Measurements from ENCODE around the gene LYG2.
"Not testable (repeated sequence)": the region's sequence is repeated elsewhere in the genome, so short reads cannot be mapped to it uniquely, and the experiment has no call there.

The LYG2 gene

DNA sequence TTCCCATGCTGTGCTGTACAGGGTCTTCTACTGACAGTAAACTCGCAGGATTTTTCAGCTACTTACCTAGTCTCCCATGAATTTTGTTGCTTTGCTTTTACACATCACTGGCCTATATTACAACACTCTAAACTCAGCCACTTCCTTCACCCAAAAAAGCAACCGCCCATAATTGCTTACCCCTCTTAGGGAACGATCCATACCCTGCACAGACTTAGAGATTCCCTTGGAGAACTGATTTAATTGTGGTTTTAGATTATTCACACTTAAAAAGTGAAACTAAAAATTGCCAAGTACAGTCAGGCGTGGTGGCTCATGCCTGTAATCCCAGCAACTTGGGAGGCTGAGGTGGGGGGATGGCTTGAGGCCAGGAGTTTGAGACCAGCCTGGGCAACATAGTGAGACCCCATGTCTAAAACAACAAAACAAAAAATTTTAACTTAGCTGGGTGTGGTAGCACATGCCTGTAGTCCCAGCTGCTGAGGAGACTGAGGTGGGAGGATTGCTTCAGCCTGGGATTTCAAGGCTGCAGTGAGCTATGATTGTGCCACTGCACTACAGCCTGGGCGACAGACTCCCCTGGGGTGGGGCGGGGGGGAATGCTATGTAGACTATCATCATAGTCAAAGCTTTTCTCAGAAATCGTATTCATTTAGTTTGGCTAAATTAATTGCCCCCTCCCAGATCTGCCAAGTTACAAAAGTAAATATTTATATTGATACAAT is 55.2 kb downstream of the LYG2 start:
- DNase-seq: no peak

DNA sequence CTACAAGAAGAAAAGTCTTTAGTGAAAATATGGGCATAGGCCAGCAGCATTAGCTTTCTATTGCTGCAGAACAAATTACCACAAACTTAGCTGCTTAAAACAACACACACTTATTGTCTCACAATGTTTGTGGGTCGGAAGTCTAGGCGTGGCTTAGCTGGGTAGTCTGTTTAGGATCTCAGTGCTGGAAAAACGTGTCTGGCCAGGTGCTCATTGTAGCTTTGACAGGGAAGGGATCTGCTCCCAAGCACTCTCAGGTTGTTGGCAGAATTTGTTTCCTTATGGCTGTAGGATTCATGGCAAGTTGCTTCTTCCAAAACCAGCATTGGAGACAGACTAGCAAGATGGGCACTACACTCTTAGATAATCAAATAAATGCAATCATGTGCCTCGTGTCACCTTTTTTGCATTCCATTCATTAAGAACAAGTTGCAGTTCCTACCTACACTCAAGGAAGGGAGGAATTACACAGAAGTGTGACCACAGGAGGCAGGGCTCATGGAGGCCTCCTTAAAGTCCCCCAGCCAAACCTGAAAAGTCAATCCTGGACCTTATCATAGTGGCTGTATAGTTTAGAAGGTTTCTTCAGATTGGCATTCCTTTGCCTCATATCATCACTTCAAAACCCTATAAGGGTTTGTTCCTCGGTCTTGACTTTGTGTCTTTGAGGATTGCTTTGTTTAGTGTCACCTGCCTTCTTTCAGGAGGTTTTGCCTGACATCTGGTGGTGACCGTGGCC is 57.2 kb downstream of the LYG2 start:
- no peak for DNase-seq

DNA sequence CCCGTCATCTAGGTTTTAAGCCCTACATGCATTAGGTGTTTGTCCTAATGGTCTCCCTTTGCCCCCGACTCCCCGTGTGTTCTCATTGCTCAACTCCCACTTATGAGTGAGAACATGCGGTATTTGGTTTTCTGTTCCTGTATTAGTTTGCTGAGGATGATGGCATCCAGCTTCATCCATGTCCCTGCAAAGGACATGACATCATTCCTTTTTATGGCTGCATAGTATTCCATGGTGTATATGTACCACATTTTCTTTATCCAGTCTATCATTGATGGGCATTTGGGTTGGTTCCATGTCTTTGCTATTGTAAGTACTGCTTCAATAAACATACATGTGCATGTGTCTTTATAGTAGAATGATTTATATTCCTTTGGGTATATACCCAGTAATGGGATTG is 63.1 kb downstream of the LYG2 start:
- not testable (repeated sequence) for DNase-seq
